Gastrocnemius medialis (tissue), 4 donors: Measurements from ENCODE around the gene FAM114A1.

Experiments
- POLR2A ChIP-seq, 2 donors: fragments of 450-650 bp; IDR thresholded peaks; one replicate each; pipeline ENCODE4 v1.6.1; 2017; ENCODE audit warnings: antibody characterized with exemption in 2 of 2, mild to moderate bottlenecking in 2 of 2, moderate library complexity in 2 of 2
- TF ChIP-seq, protein P1 (sequence below), 5 experiments: fragments of 450-650 bp in 3 of 5; fragments of 200-600 bp in 2 of 5; sonication (generic) in 2 of 5; IDR thresholded peaks in 4 of 5; conservative IDR thresholded peaks in 1 of 5; 1 replicate in 4 of 5; 2 replicates in 1 of 5; pipeline ENCODE4 v1.5.1; 2016 to 2019; ENCODE audit warnings: antibody characterized with exemption in 5 of 5, mild to moderate bottlenecking in 3 of 5, moderate library complexity in 3 of 5

DNA sequence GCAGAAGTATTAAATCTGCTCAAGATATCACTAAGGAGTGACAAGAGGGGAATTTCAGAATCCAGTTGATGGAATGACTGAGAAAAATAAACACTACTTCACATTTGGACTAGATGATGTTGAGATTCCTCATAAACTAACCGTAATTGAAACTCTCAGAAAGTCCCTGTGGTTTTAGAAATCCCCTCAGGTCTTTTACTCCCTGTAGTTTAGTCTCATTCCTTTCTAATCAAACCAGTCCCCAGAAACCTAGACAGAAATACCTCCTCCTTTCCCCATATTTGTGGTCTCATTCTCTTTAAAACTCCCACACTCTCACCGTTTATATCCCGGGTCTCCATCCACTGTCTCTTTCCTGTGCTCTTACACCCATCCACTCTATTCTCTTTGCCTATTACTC, 48.0 kb upstream of the FAM114A1 start:
- TF ChIP-seq, protein P1, sequence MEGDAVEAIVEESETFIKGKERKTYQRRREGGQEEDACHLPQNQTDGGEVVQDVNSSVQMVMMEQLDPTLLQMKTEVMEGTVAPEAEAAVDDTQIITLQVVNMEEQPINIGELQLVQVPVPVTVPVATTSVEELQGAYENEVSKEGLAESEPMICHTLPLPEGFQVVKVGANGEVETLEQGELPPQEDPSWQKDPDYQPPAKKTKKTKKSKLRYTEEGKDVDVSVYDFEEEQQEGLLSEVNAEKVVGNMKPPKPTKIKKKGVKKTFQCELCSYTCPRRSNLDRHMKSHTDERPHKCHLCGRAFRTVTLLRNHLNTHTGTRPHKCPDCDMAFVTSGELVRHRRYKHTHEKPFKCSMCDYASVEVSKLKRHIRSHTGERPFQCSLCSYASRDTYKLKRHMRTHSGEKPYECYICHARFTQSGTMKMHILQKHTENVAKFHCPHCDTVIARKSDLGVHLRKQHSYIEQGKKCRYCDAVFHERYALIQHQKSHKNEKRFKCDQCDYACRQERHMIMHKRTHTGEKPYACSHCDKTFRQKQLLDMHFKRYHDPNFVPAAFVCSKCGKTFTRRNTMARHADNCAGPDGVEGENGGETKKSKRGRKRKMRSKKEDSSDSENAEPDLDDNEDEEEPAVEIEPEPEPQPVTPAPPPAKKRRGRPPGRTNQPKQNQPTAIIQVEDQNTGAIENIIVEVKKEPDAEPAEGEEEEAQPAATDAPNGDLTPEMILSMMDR (IDR thresholded peaks at IDR 0.05 in 4 of 5, conservative IDR thresholded peaks at IDR 0.05 in 1 of 5) = no peak
- no peak for TF ChIP-seq POLR2A (IDR thresholded peaks at IDR 0.05)
